ENCODE data around the gene IRF2BPL.

IRF2BPL gene

DNA sequence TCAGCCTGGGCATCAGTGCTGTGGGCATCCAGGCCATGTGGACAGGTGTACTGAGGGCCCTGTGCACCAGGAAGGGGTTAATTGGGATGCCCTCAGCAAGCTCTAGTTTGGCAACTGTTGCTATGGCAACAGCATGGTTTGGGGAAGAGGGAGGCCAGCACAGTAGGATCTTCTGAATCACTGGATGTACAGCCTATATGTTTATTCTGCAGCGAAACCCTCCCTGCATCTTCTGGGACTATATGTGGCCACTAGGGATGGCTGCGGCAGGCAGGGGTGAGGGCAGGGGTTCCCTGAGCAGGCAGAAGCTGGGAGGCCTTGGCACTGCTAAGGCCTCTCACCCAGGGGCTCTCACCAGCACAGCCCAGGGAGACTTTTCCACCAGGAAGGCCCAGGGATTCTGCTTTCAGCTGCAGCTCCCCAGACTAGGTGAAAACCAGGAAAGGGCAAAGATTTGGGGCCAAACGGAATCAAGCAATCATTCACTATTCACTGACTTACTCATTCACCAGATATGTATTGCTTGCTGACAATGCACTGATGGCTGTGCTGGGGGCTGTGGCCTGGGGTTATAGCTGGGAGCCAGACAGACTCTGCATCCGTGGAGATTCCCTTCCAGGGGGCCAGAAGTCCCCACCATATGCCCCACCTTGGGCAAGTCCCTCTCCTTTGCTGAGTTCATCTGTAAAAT lies 42.8 kb downstream of the IRF2BPL start:
- DNase-seq (ENCODE audit: low spot score) = no peak

GRCh38 chr14:76984787-76985375 lies 43.6 kb downstream of the IRF2BPL start:
- peak; percentile 90 for DNase-seq (ENCODE audit: low spot score)

DNA sequence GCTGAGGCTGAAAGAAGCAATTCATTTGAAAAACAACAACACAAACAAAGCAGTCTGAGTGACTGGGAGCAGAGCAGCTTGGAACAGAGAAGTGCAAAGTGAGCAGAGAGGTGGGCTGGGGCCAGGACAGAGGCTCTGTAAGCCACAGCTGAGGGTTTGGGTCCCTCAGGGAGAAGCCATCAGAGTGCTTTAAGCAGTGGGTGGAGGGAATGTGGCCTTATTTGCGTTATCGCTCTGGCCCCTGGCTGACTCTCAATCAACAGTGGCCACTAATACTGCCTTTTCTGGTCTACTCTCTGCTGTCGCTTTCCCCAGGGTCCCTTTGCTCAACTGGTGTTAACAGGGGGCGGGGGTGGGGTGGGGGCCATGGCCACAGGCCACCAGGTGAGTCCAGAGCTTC lies 44.2 kb downstream of the IRF2BPL start:
- no peak for DNase-seq (ENCODE audit: low spot score)

GRCh38 chr14:76981670-76982069 lies 46.8 kb downstream of the IRF2BPL start:
- DNase-seq (ENCODE audit: low spot score) = no peak

GRCh38 chr14:76977793-76978720 lies 50.5 kb downstream of the IRF2BPL start:
- DNase-seq (ENCODE audit: low spot score) = peak; percentile 45

GRCh38 chr14:76976240-76977005 lies 52.1 kb downstream of the IRF2BPL start:
- DNase-seq (ENCODE audit: low spot score) = no peak

DNA sequence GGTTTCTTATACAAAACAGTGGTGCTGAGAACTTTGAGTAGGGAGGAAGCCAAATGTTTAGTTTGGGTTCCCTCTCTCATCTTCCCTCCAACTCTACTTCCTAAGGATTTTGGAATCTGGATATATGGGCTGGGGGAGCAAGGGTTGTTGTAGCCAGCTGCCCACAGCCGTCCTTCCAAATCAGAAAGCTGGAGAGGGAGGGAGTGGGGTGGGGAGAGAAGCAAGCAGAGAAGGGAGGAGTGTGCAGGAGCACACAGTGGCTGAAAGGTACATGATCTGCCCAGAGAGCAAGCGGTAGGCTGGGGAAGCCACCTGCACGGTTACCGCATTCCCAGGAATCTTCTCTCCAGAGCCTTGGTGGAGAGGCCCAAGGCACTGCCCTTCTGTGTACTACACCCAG lies 52.7 kb downstream of the IRF2BPL start:
- DNase-seq (ENCODE audit: low spot score) = no peak

DNA sequence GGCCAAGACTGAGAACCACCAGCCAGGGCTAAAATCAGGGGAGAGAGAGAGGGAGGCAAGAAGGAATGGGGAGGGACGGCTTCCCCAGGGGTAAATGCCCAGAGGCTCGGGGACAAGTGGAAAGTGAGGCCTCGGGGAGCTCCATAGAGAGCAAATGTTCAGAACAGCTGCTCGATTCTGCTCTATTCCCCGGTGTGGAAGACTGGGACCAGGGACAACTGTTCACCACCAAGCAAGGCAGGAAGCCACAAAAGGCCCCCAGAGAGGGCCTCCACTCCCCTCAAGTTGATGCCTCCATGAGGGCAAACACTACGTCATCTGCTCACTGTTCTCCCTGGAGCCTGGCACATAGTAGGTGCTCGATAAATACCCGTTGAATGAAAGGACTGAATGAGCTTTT lies 53.5 kb downstream of the IRF2BPL start:
- no peak for DNase-seq (ENCODE audit: low spot score)

Measured in COLO829 (cell line).